ENCODE results near the gene SIPA1L3. TPM values are rescaled to one million over a fixed set of nuclear protein-coding genes. Genes with fewer than 3 reads are reported as not detected.

The SIPA1L3 gene
- total RNA-seq, 1 donor from 2014 or later: 27.1 TPM

DNA sequence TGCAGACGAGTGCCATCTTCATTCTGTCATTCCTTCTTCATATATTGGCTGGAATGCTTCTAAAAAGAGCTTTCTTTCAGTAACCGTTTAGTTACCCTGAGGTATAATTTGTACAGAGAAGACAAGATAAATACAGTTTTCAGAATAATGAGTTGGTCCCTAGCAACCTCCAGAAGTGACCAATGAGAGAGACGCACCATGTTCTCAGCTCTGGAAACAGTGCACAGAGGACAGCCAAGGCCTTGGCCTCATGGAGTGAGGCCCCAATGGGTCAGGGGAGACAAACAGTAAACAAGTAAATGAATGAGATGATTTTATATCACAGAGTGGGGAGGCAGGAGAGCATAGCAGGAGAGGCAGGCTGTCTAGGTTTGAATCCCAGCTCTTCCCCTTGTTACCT lies 226.3 kb downstream of the SIPA1L3 start:
- Histone ChIP-seq H3K4me3 (no peak overlapping the region), H3K9me3 (no peaks in the 10 kb centered on the region), H3K4me1 (no peaks in the 10 kb centered on the region), H3K27ac (no peak overlapping the region), H3K36me3 (peaks cover 0 to 4% of the 10 kb centered on the region in 2 donors), H3K27me3 (no peaks in the 10 kb centered on the region)
- intact Hi-C loops (cut with DNase I): no loop called here
- TF ChIP-seq, protein P1, sequence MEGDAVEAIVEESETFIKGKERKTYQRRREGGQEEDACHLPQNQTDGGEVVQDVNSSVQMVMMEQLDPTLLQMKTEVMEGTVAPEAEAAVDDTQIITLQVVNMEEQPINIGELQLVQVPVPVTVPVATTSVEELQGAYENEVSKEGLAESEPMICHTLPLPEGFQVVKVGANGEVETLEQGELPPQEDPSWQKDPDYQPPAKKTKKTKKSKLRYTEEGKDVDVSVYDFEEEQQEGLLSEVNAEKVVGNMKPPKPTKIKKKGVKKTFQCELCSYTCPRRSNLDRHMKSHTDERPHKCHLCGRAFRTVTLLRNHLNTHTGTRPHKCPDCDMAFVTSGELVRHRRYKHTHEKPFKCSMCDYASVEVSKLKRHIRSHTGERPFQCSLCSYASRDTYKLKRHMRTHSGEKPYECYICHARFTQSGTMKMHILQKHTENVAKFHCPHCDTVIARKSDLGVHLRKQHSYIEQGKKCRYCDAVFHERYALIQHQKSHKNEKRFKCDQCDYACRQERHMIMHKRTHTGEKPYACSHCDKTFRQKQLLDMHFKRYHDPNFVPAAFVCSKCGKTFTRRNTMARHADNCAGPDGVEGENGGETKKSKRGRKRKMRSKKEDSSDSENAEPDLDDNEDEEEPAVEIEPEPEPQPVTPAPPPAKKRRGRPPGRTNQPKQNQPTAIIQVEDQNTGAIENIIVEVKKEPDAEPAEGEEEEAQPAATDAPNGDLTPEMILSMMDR (IDR thresholded peaks at IDR 0.05): no peak
- DNase-seq (ENCODE audit: low spot score in 2 of 2): no peak

- TF ChIP-seq, protein P1 (IDR thresholded peaks at IDR 0.05): peak in 2 of 3 experiments; percentile 24 to 30
- no peak for DNase-seq (ENCODE audit: low spot score in 2 of 2)
- intact Hi-C loops (cut with DNase I): no loop called here
- Histone ChIP-seq H3K27me3 (no peaks in the 10 kb centered on the region), H3K4me1 (no peaks in the 10 kb centered on the region), H3K27ac (no peak overlapping the region), H3K36me3 (peaks cover 0 to 4% of the 10 kb centered on the region in 2 donors), H3K9me3 (no peaks in the 10 kb centered on the region), H3K4me3 (no peak overlapping the region)
These were observed 227.6 kb downstream of the SIPA1L3 start for GRCh38 chr19:38134540-38135149.

DNA sequence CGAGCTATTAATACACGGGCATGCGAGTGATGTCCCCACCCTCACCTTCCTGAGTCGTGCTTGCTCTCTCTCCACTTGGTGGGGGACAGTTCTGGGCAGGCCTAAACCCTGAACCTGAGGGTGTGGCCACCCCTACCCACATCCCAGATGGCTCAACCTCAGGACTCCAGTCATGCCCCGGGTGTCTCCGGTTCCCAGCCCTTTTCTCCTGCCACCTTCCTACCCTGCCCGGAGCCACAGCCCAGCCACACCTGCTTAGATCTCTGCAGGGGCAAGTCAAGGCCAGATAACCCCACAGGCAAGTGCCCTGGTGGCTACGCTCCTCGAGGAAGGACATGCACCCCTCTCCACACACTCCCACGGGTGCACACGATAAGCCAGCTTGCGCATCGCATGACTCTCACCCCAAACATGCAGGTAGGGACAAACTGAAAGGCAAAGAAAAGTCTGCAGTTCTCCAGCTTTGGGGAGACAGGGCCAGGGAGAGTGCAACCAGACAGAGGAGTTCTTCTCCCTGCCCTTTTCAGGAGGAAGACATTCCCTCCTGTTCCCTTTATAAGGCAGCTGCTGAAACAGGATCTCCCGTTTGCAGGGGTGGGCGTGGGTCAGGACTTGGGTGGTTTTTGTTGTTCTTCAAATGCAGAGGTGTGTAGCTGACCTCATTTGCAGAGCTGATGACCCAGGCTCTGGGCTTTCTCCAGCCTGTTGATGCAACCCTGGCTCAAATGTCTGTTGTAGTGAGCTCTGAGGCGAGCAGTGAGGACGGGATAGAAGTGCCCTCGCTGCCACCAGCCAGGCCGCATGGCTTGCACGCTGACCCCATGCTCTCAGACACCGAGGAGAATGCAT lies 228.4 kb downstream of the SIPA1L3 start:
- Histone ChIP-seq H3K36me3 (peaks cover 0 to 4% of the 10 kb centered on the region in 2 donors), H3K27ac (no peak overlapping the region), H3K4me3 (no peak overlapping the region), H3K4me1 (no peaks in the 10 kb centered on the region), H3K9me3 (no peaks in the 10 kb centered on the region), H3K27me3 (no peaks in the 10 kb centered on the region)
- intact Hi-C loops (cut with DNase I): no loop called here
- DNase-seq (ENCODE audit: low spot score in 2 of 2): no peak
- TF ChIP-seq, protein P1 (IDR thresholded peaks at IDR 0.05): no peak

GRCh38 chr19:38139122-38139521 lies 232.1 kb downstream of the SIPA1L3 start:
- intact Hi-C loops (cut with DNase I): no loop called here
- TF ChIP-seq, protein P1 (IDR thresholded peaks at IDR 0.05): no peak
- H3K27me3 ChIP-seq: no peaks in the 10 kb centered on the region

DNA sequence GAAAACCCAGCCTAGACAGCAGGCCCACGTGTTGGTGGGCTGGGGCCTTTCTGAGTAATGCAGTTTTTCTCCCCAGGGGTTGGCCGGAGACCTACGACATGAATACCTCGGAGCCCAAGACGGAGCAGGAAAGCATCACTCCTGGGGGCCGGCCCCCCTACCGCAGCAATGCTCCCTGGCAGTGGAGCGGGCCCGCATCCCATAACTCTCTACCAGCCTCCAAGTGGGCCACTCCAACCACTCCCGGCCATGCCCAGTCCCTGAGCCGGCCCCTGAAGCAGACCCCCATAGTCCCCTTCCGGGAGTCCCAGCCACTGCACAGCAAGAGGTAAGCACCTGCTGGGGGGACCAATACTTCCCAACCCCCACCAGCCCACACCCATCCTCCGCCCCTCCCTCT lies 234.1 kb downstream of the SIPA1L3 start:
- Histone ChIP-seq H3K4me3 (no peak overlapping the region), H3K27me3 (no peaks in the 10 kb centered on the region), H3K4me1 (no peaks in the 10 kb centered on the region), H3K27ac (no peak overlapping the region), H3K9me3 (no peaks in the 10 kb centered on the region), H3K36me3 (no peaks in the 10 kb centered on the region)
- intact Hi-C loops (cut with DNase I): loop anchor here (5.0 kb wide), 2 partner anchors 86 to 196 kb away; partner anchors contain the start of gene CATSPERG
- TF ChIP-seq, protein P1 (IDR thresholded peaks at IDR 0.05): no peak
- no peak for DNase-seq (ENCODE audit: low spot score in 2 of 2)

More at GRCh38 chr19:38139122-38139521, 232.1 kb downstream of the SIPA1L3 start:
- no peak overlapping the region for H3K27ac ChIP-seq
- DNase-seq (ENCODE audit: low spot score in 2 of 2): no peak
- H3K4me1 ChIP-seq: no peaks in the 10 kb centered on the region
- no peaks in the 10 kb centered on the region for H3K9me3 ChIP-seq
- no peak overlapping the region for H3K4me3 ChIP-seq
- H3K36me3 ChIP-seq: no peaks in the 10 kb centered on the region
